Fibroblast of gingiva (primary cell): ENCODE measurements around the gene IYD.
"Not testable (repeated sequence)": the region's sequence is repeated elsewhere in the genome, so short reads cannot be mapped to it uniquely, and the experiment has no call there.

Experiments used
- DNase-seq: peaks from one replicate; pipeline ENCODE4 v3.0.0-alpha.2; 2011; ENCODE audit warnings: low read depth

The IYD gene

DNA sequence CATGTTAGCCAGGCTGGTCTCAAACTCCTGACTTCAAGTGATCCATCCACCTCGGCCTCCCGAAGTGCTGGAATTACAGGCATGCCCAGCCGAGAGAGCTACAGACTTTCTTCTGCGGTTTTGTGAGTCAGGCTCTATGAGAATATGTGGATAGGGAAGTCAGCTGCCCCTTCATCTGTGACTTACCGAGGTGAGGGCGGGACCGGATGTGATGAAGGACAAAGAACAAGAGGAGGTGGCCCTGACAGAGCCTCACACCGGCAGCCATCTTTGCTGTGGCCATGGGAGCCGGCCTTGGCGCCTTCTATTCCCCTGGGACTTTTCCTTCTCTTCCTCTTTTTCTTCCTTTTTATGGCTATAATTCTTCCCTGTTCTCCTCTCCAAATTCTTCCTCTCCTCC, 67.0 kb downstream of the IYD start:
- no peak for DNase-seq

DNA sequence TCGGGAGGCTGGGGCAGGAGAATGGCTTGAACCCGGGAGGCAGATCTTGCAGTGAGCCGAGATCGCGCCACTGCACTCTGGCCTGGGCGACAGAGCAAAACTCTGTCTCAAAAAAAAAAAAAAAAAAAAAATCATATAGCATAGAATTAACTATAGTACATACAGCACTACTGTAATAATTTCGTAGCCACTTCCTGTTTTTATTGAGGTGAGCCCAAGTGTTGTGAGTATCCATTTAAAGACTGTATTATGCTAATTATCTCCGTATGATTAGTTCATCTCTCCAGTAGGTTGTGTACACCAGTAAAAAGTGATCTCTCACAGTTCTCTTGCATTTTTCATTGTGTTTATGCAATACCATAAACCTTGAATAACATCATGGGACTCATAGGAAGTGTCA, 70.6 kb downstream of the IYD start:
- DNase-seq = no peak

DNA sequence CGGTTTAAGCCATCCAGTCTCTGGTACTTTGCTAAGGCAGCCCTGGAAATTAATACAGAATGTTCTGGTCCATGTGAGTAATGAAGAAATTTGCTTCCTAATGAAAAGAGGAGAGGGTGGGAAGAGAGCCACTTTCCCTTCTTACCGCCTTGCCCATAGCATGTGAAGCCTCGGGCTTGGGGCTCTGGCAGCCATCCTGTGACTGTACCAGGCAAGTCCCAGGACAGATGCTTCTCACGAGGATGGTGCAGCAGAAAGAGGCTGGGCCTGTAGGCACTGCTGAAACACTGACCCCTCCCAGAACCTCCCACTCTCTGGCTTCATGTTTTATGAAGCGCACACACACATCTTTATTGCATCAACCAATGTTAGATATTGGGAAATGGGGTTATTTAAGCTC, 74.8 kb downstream of the IYD start:
- no peak for DNase-seq

DNA sequence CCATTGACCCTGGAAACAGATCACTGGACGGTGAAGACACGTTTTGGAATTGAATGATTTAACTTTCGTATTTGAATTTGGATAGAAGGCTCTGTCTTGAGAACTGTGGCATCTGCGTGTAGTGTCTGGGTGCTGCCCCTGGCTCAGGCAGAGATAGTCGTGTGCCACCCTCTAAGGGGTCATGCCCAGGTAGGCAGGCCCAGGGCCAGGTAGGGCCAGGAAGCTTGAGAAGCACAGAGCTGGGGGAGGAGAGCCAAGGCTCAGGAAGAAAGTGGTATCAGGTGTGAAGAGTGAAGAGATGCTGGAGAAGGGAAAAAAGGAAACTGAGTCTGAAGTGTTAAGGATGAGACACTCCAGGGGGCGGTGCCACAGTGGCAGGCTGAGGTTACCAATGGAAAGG, 75.5 kb downstream of the IYD start:
- DNase-seq = no peak

DNA sequence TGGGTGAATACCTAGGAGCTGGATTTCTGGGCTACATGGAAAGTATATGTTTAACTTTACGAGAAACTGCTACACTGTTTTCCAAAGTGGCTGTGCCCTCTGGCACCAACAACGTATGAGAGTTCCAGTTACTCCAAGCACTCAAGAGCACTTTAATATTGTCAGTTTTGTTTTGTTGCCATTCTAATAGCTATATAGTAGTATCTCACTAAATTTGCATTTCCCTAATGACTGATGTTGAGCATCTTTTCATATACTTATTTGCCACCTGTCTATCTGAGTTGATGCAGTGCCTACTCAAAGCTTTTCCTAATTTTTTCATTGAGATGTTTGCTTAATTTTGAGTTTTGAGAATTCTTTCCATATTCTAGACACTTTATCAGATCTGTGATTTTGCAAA, 76.7 kb downstream of the IYD start:
- no peak for DNase-seq

DNA sequence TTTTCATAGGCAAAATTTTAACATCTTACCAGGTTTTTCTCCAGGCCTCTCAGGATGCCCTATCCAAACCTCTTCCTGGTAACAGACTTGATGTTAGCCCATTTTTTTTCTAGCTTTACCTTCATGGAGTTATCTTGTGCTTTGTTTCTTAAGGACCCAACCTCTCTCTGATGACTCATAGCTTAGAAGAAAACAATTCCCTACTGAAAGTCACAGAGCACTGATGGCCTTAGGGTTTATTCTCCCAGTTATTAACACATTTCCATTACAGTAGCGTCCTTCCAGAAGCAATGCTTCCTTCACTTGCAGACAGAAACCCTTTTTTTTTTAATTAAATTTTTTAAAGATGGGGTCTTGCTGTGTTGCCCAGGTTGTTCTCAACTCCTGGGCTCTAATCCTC, 79.4 kb downstream of the IYD start:
- DNase-seq = no peak

DNA sequence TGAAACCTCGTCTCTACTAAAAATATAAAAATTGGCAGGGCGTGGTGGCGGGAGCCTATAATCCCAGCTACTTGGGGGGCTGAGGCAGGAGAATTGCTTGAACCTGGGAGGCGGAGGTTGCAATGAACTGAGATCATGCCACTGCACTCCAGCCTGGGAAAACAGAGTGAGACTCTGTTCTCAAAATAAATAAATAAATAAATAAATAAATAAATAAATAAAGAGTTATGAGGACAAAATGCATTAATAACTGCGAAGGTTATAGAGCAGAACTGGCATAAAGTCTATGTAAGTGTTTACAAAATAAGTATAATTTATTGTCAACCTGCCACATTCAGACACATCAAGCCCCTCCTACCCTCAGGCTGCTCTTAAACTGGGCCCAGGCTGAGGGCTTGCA, 80.2 kb downstream of the IYD start:
- not testable (repeated sequence) for DNase-seq

DNA sequence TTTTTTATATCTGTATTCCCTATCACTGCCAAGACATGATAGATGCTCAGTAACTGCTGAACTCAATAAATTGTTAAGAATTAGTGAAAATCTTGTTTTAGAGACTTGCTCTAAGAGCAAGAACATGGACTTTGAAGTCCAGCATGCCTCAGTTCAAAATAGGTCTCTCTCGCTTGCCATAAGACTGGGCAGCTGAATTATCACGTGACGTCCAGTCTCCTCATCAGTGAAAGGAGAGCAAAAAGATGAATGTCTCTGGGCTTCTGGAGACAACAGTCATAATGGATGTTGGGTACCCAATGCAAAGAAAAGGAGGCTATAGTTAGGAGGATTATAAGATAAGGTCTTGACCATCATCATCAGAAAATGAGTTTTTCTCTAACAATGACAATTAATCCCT, 82.1 kb downstream of the IYD start:
- DNase-seq = no peak

DNA sequence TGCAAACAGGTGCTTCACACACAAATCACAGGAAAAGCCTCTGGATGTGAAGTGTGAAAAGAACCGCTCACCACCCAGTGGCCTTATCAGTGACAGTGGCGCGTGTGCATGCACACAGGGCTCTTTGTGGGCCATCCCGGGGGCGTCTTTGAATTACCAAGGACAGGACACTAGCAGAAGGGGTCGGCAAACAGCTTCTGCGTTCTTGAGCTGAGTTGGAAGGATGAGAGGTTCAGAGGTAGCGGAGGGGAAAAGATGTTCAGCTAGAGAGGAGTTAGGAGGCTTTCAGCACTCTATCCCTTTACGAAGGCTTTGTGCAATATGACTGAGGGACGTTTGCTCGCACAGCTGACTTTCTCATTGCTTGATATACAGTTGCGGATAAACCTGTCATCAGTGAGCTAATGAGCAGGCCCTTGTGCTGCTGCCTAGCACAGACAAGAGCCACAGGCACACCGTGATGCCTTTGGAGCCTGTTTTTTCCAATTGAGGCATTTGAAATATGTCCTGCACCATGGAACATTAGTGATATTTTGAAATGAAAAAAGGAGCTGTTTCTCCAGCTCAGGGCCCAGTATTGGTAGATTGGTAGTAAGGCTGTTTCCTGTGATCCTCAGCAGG, 83.1 kb downstream of the IYD start:
- no peak for DNase-seq

DNA sequence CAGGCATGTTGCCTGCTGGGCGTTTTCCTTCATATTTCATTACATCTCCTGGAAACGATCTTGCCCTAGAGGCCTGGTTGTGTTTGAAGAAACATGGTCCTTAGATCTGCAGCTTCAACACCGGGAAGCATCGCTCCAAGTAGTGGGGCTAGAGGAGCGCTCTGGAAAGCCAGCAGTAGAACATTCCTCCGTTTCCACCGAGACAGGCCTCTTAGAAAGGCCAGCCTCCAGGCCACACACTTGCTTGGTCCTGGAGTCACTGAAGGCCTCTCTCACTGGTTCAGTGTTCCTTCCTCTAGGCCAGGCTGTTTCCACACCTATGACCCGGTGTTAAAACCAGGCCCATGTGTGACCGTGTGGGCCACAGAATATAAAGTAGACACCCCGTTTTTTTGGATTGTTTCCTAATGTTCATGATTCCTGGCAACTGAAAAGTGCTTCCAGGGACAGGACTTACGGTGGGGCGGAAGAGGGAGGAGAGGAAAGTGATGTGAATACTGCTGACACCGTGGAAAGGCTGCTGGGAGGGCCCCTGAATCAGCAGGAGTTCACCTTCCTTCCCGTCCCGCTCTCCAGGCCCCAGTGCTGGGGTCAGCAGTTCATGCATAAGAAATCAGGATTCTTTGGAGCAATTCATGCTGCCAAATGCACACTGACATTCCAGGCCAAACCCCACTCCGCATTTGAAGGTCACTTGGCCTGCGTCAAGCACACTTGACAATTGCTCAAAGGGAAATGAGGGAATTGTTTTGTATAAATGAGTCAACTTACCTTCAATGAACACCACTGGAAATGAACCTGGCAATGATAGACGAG, 83.8 kb downstream of the IYD start:
- DNase-seq = no peak

DNA sequence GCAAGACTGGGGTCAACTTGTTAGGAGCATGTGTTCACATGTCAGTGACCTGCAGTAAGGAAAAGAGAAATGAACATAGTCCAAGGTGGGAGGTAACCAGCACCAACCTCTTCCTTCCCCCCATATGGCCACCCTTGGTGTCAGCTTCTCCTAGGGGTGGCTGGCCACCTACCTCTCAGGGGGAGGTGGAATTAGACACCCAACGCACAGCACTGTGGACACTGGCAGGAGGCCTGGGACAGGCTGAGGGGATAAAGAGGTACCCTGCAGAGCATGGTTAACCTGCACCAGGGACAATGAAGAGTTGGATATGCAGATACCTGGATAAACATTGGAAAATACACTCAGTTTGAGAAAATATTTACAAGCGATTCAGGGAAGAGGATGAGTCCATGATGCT, 84.5 kb downstream of the IYD start:
- no peak for DNase-seq
